Nephron progenitor cell (in vitro differentiated cells): Measurements from ENCODE around the gene ADAMTS5.
A peak's percentile ranks its signal among the peaks of the same experiment; 100 is the strongest.

Source experiments
- DNase-seq: peaks from one replicate; pipeline ENCODE4 v3.0.0; 2021
- H3K27ac Mint-ChIP-seq: 2 replicates; pipeline ENCODE4 v1.8.0; 2021; ENCODE audit warnings: mild to moderate bottlenecking, moderate library complexity, mixed read lengths
- H3K27me3 Mint-ChIP-seq: 2 replicates; pipeline ENCODE4 v1.8.0; 2021; ENCODE audit warnings: mild to moderate bottlenecking, low read depth, mixed read lengths; ENCODE audit not compliant: poor library complexity
- H3K36me3 Mint-ChIP-seq: 2 replicates; pipeline ENCODE4 v1.8.0; 2021; ENCODE audit warnings: low read depth, mixed read lengths
- H3K4me1 Mint-ChIP-seq: 2 replicates; pipeline ENCODE4 v1.8.0; 2021; ENCODE audit warnings: mixed read lengths
- H3K4me3 Mint-ChIP-seq: 2 replicates; pipeline ENCODE4 v1.8.0; 2021; ENCODE audit warnings: mild to moderate bottlenecking, moderate library complexity, mixed read lengths
- H3K9me3 Mint-ChIP-seq: 2 replicates; pipeline ENCODE4 v1.8.0; 2021; ENCODE audit warnings: mild to moderate bottlenecking, moderate library complexity, mixed read lengths
- TF ChIP-seq, protein P1 (sequence below): fragments of 200-600 bp; sonication (generic); IDR thresholded peaks from 2 replicates; pipeline ENCODE4 v1.5.0; 2021; ENCODE audit warnings: antibody characterized with exemption

The ADAMTS5 gene

DNA sequence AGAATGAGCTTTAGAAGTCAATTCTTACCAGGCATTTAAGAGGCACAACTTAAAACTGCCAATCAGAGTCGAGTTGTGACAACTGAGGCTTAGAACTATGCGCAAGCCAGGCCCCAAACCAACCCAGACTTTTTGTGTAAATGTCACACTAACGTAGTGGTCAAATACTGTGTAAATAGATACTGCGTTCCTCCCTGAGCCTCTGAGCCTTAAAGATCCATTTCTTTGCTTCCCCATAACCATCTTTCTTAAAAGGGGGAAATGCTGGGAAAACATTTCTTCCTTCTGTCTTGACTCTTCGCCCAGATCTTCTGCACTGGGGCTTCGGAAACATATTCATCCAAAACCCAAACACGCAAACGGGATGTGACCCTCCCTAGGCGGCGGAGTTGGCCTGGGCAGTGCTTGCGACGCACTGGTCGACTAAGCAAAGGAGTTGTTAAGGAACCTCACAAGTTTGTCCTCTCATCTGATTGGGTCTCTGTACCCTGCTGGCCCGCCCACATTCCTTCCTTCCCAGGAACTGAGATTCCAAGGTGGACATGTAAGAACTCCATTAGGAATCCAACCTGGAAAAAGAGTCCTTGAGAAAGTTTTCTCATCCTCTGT lies 2.6 kb downstream of the ADAMTS5 start:
- Mint-ChIP-seq H3K9me3 (no peaks in the 10 kb centered on the region), H3K27me3 (peaks cover 64% of the 10 kb centered on the region), H3K4me3 (peak overlapping the region; percentile 78), H3K36me3 (no peaks in the 10 kb centered on the region), H3K27ac (no peak overlapping the region), H3K4me1 (peaks cover 35% of the 10 kb centered on the region)
- DNase-seq: no peak
- TF ChIP-seq, protein P1, sequence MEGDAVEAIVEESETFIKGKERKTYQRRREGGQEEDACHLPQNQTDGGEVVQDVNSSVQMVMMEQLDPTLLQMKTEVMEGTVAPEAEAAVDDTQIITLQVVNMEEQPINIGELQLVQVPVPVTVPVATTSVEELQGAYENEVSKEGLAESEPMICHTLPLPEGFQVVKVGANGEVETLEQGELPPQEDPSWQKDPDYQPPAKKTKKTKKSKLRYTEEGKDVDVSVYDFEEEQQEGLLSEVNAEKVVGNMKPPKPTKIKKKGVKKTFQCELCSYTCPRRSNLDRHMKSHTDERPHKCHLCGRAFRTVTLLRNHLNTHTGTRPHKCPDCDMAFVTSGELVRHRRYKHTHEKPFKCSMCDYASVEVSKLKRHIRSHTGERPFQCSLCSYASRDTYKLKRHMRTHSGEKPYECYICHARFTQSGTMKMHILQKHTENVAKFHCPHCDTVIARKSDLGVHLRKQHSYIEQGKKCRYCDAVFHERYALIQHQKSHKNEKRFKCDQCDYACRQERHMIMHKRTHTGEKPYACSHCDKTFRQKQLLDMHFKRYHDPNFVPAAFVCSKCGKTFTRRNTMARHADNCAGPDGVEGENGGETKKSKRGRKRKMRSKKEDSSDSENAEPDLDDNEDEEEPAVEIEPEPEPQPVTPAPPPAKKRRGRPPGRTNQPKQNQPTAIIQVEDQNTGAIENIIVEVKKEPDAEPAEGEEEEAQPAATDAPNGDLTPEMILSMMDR: no peak

DNA sequence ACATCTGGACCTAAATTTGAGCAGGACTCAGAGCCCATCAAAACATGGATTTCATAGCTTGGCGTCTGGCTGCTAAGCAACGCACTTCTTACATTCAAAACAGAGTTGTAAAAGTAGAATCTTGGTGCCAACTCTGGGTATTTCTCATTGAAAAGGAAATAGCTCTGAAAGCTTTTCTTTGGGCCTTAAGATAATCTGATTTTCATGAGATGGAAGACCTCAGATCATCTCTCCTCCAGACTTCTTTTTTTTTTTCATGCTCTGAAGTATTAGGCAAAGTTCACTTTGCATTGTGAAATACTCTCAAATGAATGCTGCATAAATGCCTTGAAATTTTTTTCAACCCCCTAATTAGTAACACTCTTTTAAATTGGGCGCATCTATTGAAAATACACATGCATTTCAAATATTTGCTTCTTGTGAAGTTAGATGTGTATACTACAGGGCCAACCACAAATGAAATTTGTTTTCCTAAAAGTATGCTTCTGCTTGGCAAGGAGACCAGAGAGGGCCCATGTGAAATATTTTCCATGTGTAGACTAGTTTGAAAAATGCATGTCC lies 4.2 kb downstream of the ADAMTS5 start:
- no peak overlapping the region for H3K4me3 Mint-ChIP-seq
- TF ChIP-seq, protein P1: no peak
- no peaks in the 10 kb centered on the region for H3K36me3 Mint-ChIP-seq
- peaks cover 48% of the 10 kb centered on the region for H3K27me3 Mint-ChIP-seq
- DNase-seq: no peak
- H3K9me3 Mint-ChIP-seq: no peaks in the 10 kb centered on the region
- peaks cover 30% of the 10 kb centered on the region for H3K4me1 Mint-ChIP-seq
- H3K27ac Mint-ChIP-seq: no peak overlapping the region

DNA sequence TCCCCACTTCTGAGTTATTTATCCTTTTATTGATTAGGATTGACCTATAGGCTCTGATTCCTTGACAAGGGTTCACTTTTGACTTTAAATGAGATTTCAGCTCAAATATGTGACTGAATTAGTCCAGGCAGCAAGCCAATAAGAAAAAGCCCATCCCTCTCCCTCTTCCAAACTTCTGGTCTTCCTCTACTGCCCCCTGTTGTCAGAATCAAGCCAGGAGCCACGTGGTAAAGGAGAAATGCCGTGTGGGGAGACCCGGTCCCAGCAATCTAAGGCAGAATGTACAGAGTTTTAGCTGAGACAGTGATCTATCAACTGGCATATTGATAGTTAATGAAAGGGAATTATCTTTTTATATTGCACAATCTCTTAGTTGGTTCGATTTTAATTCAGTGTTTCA lies 5.2 kb downstream of the ADAMTS5 start:
- TF ChIP-seq, protein P1: peak; percentile 27
- H3K27ac Mint-ChIP-seq: no peak overlapping the region
- H3K27me3 Mint-ChIP-seq: peaks cover 38% of the 10 kb centered on the region
- H3K4me1 Mint-ChIP-seq: peaks cover 20% of the 10 kb centered on the region
- no peak for DNase-seq
- H3K9me3 Mint-ChIP-seq: no peaks in the 10 kb centered on the region
- H3K4me3 Mint-ChIP-seq: no peak overlapping the region
- no peaks in the 10 kb centered on the region for H3K36me3 Mint-ChIP-seq

DNA sequence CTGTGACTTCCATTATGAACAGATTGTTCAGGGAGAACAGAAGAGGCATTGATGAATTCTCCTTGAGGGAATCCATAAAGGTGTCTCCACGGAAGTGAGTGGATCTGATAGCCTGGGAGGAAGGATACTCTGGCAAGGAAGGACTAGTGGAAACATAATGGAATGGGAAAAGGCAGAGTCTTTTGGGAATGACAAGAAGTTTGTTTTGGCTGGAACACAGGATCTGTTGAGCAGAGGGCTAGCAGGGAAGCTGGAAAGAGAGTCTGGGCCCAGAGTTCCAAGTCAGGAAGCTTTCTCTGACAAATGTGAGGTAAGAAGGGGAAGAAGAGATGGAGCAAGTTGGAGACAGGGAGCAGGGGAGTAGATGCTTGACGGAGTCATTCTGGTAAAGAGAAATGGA lies 8.1 kb downstream of the ADAMTS5 start:
- DNase-seq: no peak
- no peaks in the 10 kb centered on the region for H3K36me3 Mint-ChIP-seq
- no peak overlapping the region for H3K27ac Mint-ChIP-seq
- TF ChIP-seq, protein P1: no peak
- H3K27me3 Mint-ChIP-seq: peaks cover 10% of the 10 kb centered on the region
- no peaks in the 10 kb centered on the region for H3K9me3 Mint-ChIP-seq
- H3K4me3 Mint-ChIP-seq: no peak overlapping the region
- peaks cover 8% of the 10 kb centered on the region for H3K4me1 Mint-ChIP-seq

DNA sequence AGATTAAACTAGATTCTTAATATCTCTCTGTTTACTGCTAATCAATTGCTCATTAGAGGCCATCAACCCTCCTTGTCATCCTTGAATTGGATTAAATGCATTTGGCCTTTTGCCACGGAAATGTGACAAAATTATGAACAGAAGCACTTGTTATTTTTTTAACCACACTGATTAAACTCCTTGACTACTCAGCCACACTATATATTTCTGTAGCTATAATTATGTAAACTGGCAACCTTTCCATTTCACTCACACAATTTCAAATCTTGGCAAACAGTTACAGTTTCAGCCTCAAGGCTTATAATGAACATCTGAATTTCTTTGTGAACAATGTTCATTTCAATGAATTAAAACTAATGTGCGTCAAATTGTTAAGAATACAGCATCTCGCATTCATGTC lies 10.1 kb downstream of the ADAMTS5 start:
- TF ChIP-seq, protein P1: no peak
- Mint-ChIP-seq H3K4me1 (peaks cover 26% of the 10 kb centered on the region), H3K27ac (no peak overlapping the region), H3K36me3 (no peaks in the 10 kb centered on the region), H3K9me3 (no peaks in the 10 kb centered on the region), H3K27me3 (peaks cover 2% of the 10 kb centered on the region), H3K4me3 (no peak overlapping the region)
- DNase-seq: no peak

DNA sequence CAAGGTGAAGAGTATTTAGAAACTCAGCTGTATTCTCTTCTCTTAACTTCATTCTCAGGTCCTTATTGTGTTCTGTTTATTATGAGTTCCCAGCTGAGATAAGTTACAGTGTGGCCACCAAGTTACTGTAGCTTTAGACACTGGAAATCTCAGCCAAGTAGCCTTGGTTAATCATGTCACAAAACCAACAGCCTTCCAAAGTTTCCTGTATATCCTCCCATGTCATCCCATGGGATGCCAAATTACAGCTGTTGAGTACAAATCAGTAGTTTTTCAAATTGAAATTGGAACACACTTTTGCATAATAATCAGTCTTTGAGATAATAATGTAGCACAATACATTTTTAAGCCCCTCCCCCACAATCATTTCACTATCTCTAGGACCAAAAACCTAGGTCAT lies 10.7 kb downstream of the ADAMTS5 start:
- Mint-ChIP-seq H3K4me3 (no peak overlapping the region), H3K27ac (no peak overlapping the region)

More for the DNA sequence above, 10.7 kb downstream of the ADAMTS5 start:
- no peak for DNase-seq
- Mint-ChIP-seq H3K36me3 (no peaks in the 10 kb centered on the region), H3K9me3 (no peaks in the 10 kb centered on the region), H3K27me3 (no peaks in the 10 kb centered on the region), H3K4me1 (peaks cover 32% of the 10 kb centered on the region)
- TF ChIP-seq, protein P1: no peak
